Panc1 (cell line): ENCODE measurements around the gene ZNF710.

Experiments used
- CTCF ChIP-seq: fragments of 450-650 bp; IDR thresholded peaks from 2 replicates; pipeline ENCODE4 v1.5.1; 2017; ENCODE audit warnings: mild to moderate bottlenecking
- POLR2AphosphoS5 ChIP-seq: IDR thresholded peaks from 2 replicates; pipeline ENCODE4 v1.6.1; 2012; ENCODE audit warnings: mild to moderate bottlenecking, low read depth, low read length, moderate library complexity
- TF ChIP-seq, protein P1 (sequence below), 2 experiments: IDR thresholded peaks; 2 replicates each; pipeline ENCODE4 v1.6.1; 2011 to 2012; ENCODE audit warnings: low read depth in 2 of 2, control low read depth in 1 of 2, low read length in 1 of 2, mild to moderate bottlenecking in 1 of 2, moderate library complexity in 1 of 2; ENCODE audit not compliant: insufficient read depth in 1 of 2

- TF ChIP-seq, protein P1, sequence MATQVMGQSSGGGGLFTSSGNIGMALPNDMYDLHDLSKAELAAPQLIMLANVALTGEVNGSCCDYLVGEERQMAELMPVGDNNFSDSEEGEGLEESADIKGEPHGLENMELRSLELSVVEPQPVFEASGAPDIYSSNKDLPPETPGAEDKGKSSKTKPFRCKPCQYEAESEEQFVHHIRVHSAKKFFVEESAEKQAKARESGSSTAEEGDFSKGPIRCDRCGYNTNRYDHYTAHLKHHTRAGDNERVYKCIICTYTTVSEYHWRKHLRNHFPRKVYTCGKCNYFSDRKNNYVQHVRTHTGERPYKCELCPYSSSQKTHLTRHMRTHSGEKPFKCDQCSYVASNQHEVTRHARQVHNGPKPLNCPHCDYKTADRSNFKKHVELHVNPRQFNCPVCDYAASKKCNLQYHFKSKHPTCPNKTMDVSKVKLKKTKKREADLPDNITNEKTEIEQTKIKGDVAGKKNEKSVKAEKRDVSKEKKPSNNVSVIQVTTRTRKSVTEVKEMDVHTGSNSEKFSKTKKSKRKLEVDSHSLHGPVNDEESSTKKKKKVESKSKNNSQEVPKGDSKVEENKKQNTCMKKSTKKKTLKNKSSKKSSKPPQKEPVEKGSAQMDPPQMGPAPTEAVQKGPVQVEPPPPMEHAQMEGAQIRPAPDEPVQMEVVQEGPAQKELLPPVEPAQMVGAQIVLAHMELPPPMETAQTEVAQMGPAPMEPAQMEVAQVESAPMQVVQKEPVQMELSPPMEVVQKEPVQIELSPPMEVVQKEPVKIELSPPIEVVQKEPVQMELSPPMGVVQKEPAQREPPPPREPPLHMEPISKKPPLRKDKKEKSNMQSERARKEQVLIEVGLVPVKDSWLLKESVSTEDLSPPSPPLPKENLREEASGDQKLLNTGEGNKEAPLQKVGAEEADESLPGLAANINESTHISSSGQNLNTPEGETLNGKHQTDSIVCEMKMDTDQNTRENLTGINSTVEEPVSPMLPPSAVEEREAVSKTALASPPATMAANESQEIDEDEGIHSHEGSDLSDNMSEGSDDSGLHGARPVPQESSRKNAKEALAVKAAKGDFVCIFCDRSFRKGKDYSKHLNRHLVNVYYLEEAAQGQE (IDR thresholded peaks at IDR 0.05; ENCODE audit: insufficient read depth in 1 of 2, low read depth in 2 of 2, low read length in 1 of 2), result no peak
- TF ChIP-seq CTCF (no peak), POLR2AphosphoS5 (no peak)
These were observed 113.4 kb downstream of the ZNF710 start for GRCh38 chr15:90114451-90114901.
